Large intestine (tissue), 3 donors: ENCODE measurements around the gene NDUFAF4. TPM values are rescaled to one million over a fixed set of nuclear protein-coding genes. Genes with fewer than 3 reads are reported as not detected.

Experiments
- DNase-seq, 2 donors: peaks; one replicate each; pipeline versions ENCODE4 v3.0.0 to v3.0.0-alpha.2; 2013
- H3K27ac ChIP-seq: one replicate; pipeline ENCODE4 v1.5.1; 2013; ENCODE audit warnings: low read length
- H3K27me3 ChIP-seq: 2 replicates; pipeline ENCODE4 v1.6.1; 2013; ENCODE audit warnings: low read length; ENCODE audit not compliant: control insufficient read depth, insufficient read depth
- H3K36me3 ChIP-seq: 2 replicates; pipeline ENCODE4 v1.6.1; 2013; ENCODE audit warnings: low read length; ENCODE audit not compliant: control insufficient read depth, insufficient read depth
- H3K4me1 ChIP-seq: one replicate; pipeline ENCODE4 v1.6.1; 2013; ENCODE audit warnings: low read length; ENCODE audit not compliant: control insufficient read depth, insufficient read depth
- H3K4me3 ChIP-seq: one replicate; pipeline ENCODE4 v1.5.1; 2013; ENCODE audit warnings: low read length
- H3K9me3 ChIP-seq: one replicate; pipeline ENCODE4 v1.6.1; 2013; ENCODE audit warnings: mild to moderate bottlenecking, low read depth, low read length, moderate library complexity; ENCODE audit not compliant: control insufficient read depth
- WGBS: methylation state at CpG from one replicate; pipeline ENCODE4 v1.1.5; 2013; ENCODE audit warnings: low lambda C conversion rate; ENCODE audit not compliant: insufficient coverage; 5-methylcytosine and 5-hydroxymethylcytosine counted together
- polyA plus RNA-seq: library from polyadenylated mRNA; unstranded; fragments of 120-200 nt; gene quantifications from one replicate; pipeline ENCODE4 v1.2.1, GENCODE V29; 2013

Gene NDUFAF4
- polyA plus RNA-seq, 1 donor = 30.6 TPM

DNA sequence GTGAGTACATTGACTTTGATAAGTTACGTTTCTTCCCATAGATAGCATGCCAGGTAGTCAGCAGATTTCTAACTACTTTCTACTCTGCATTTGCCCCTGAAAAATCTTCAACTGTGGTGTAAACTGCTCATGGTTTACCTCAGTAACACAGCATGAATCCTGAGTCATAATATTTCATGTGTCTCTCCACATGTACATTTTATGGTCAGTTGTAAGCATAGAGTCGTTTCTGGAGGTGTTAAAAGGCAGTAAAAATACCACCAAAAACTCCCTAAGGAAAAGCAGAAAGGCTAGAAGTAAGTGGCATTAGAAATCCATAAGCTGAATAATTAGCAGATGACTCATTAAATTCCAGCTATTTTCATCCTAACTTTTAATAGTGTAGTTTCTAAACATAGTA lies 56.3 kb downstream of the NDUFAF4 start:
- H3K9me3 ChIP-seq = peaks cover 5% of the 10 kb centered on the region
- no peak for DNase-seq
- no CpG with 5 or more reads among the region's 2 CpGs for WGBS
- H3K27me3 ChIP-seq = peaks cover 21% of the 10 kb centered on the region
- H3K4me3 ChIP-seq = no peak overlapping the region
- H3K4me1 ChIP-seq = peaks cover 6% of the 10 kb centered on the region
- no peaks in the 10 kb centered on the region for H3K36me3 ChIP-seq
- no peak overlapping the region for H3K27ac ChIP-seq

Other genes starting within 250 kb of the NDUFAF4 start
- 2.6 TPM for gene GPR63, start 60.4 kb downstream of the NDUFAF4 start, polyA plus RNA-seq
- 3.7 TPM for gene KLHL32, start 26.8 kb upstream of the NDUFAF4 start, polyA plus RNA-seq